GM13976 (cell line): ENCODE data around the gene GINS1.

ENCODE experiments used
- DNase-seq: peaks from one replicate; pipeline ENCODE4 v3.0.0; 2012; ENCODE audit warnings: low spot score
- in situ Hi-C: fragments of 300-500 bp; cut with MboI; formaldehyde crosslinking; loops from one replicate; pipeline ENCODE4 v1.12.0; 2022; ENCODE audit warnings: low sequenced_read_pairs, mixed read lengths, inconsistent platforms; ENCODE audit not compliant: unreplicated experiment
- TF ChIP-seq, protein P1 (sequence below): IDR thresholded peaks from 2 replicates; pipeline ENCODE4 v1.5.1; 2012; ENCODE audit warnings: borderline replicate concordance, mild to moderate bottlenecking; ENCODE audit not compliant: insufficient read depth; ENCODE audit errors: extremely low read depth, missing control alignments, control extremely low read depth

The GINS1 gene

GRCh38 chr20:25490656-25491445, 83.4 kb downstream of the GINS1 start:
- TF ChIP-seq, protein P1, sequence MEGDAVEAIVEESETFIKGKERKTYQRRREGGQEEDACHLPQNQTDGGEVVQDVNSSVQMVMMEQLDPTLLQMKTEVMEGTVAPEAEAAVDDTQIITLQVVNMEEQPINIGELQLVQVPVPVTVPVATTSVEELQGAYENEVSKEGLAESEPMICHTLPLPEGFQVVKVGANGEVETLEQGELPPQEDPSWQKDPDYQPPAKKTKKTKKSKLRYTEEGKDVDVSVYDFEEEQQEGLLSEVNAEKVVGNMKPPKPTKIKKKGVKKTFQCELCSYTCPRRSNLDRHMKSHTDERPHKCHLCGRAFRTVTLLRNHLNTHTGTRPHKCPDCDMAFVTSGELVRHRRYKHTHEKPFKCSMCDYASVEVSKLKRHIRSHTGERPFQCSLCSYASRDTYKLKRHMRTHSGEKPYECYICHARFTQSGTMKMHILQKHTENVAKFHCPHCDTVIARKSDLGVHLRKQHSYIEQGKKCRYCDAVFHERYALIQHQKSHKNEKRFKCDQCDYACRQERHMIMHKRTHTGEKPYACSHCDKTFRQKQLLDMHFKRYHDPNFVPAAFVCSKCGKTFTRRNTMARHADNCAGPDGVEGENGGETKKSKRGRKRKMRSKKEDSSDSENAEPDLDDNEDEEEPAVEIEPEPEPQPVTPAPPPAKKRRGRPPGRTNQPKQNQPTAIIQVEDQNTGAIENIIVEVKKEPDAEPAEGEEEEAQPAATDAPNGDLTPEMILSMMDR, result no peak
- DNase-seq, result no peak
- in situ Hi-C loops, result no loop called here

- DNase-seq, result no peak
- in situ Hi-C loops, result no loop called here
- TF ChIP-seq, protein P1, result no peak
Observed at GRCh38 chr20:25491446-25492038, 84.1 kb downstream of the GINS1 start.

- TF ChIP-seq, protein P1, result no peak
- in situ Hi-C loops, result no loop called here
- DNase-seq, result no peak
Observed at GRCh38 chr20:25493137-25493536, 85.7 kb downstream of the GINS1 start.

DNA sequence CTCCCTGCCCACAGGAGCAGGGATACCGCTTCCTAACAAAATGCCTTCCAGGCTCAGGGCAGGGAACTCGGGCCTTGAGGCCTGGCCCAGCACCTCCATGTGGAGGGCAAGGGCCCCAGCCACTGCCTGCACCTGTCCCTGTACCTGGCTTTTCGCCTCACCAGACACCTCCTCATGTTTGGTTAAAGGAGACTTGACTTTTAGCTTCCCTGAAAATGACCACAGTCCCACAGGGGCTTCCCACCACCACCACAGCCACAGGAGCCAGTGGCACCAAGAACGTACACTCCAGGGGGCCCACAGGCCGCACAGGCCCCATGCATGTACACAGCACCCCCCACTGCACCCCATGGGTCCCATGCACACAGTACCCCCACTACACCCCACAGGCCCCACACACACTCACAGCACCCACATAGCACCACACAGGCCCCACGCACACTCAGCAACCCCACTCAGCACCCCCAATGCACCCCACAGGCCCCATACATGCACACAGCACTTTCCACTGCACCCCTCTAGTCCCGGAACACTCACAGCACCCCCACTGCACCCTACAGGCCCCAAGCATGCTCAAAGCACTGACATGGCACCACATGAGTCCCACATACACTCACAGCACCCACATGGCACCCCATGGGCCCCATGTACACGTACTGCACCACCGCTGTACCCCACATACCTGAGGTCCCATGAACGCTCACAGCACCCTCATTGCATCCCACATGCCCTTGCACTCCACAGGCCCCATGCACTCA, 86.5 kb downstream of the GINS1 start:
- in situ Hi-C loops, result no loop called here
- DNase-seq, result no peak
- TF ChIP-seq, protein P1, result no peak

- DNase-seq, result no peak
- in situ Hi-C loops, result no loop called here
- TF ChIP-seq, protein P1, result no peak
Observed at GRCh38 chr20:25494506-25495188, 87.2 kb downstream of the GINS1 start.

- no peak for DNase-seq
- TF ChIP-seq, protein P1, result no peak
- in situ Hi-C loops, result no loop called here
Observed at GRCh38 chr20:25495189-25495824, 87.8 kb downstream of the GINS1 start.
